Esophagus muscularis mucosa (tissue), 3 donors: ENCODE results near the gene FAM107B.

Experiments
- EP300 ChIP-seq: sonication (generic); formaldehyde crosslinking; IDR thresholded peaks from one replicate; pipeline ENCODE4 v1.6.1; 2017; ENCODE audit warnings: antibody characterized with exemption
- TF ChIP-seq, protein P1 (sequence below), 3 experiments: fragments of 200-600 bp in 2 of 3; fragments of 450-650 bp in 1 of 3; sonication (generic) in 2 of 3; IDR thresholded peaks; one replicate each; pipeline ENCODE4 v1.5.1; 2017 to 2019; ENCODE audit warnings: antibody characterized with exemption in 3 of 3, mild to moderate bottlenecking in 2 of 3, moderate library complexity in 1 of 3

DNA sequence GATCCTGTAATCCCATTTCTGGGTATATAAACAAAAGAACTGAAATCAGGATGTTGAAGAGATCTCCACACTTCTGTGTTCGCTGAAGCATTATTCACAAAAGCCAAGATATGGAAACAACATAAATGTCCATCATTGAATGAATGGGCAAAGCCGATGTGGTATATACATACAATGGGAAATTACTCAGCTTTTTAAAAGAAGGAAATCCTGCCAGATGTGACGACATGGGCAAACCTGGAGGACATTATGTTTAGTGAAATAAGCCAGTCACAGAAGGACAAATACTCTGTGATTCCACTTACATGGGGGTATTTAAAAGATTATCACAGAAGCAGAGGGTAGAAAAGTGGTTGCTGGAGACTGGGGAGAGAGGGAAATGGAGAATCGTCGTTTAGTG lies 23.9 kb upstream of the FAM107B start:
- TF ChIP-seq, protein P1, sequence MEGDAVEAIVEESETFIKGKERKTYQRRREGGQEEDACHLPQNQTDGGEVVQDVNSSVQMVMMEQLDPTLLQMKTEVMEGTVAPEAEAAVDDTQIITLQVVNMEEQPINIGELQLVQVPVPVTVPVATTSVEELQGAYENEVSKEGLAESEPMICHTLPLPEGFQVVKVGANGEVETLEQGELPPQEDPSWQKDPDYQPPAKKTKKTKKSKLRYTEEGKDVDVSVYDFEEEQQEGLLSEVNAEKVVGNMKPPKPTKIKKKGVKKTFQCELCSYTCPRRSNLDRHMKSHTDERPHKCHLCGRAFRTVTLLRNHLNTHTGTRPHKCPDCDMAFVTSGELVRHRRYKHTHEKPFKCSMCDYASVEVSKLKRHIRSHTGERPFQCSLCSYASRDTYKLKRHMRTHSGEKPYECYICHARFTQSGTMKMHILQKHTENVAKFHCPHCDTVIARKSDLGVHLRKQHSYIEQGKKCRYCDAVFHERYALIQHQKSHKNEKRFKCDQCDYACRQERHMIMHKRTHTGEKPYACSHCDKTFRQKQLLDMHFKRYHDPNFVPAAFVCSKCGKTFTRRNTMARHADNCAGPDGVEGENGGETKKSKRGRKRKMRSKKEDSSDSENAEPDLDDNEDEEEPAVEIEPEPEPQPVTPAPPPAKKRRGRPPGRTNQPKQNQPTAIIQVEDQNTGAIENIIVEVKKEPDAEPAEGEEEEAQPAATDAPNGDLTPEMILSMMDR (IDR thresholded peaks at IDR 0.05), result no peak
- TF ChIP-seq EP300, result no peak
